Cardiac fibroblast (primary cell): ENCODE measurements around the gene MUC5B.

ENCODE experiments used
- DNase-seq, 2 donors: peaks; one replicate each; pipeline versions ENCODE4 v3.0.0 to v3.0.0-alpha.2; 2010; ENCODE audit warnings: low read depth in 2 of 2
- H3K4me3 ChIP-seq, 2 donors: replicated peaks in 1 of 2; 1 replicate in 1 of 2; 2 replicates in 1 of 2; pipeline ENCODE4 v1.5.1; 2011; ENCODE audit warnings: low read depth in 2 of 2, low read length in 2 of 2, mild to moderate bottlenecking in 2 of 2, moderate library complexity in 1 of 2
- CTCF ChIP-seq: IDR thresholded peaks from one replicate; pipeline ENCODE4 v1.5.1; 2011; ENCODE audit warnings: low read depth, mild to moderate bottlenecking, low read length, inconsistent platforms

MUC5B gene

GRCh38 chr11:1219834-1220815, 2.7 kb upstream of the MUC5B start:
- no peak overlapping the region for H3K4me3 ChIP-seq
- no peak for TF ChIP-seq CTCF
- peak in 1 of 2 donors; percentile 53 for DNase-seq

- DNase-seq: no peak
- no peak overlapping the region for H3K4me3 ChIP-seq
- TF ChIP-seq CTCF: no peak
Measured at GRCh38 chr11:1220941-1221721, 1.7 kb upstream of the MUC5B start.

- no peak overlapping the region for H3K4me3 ChIP-seq
- no peak for TF ChIP-seq CTCF
- DNase-seq: no peak
Measured at GRCh38 chr11:1221848-1222311, 986 bp upstream of the MUC5B start.

- no peak for DNase-seq
- no peak for TF ChIP-seq CTCF
Measured at GRCh38 chr11:1223346-1224110, 662 bp downstream of the MUC5B start.

GRCh38 chr11:1224111-1224490, 1.2 kb downstream of the MUC5B start:
- DNase-seq: no peak
- H3K4me3 ChIP-seq: no peak overlapping the region
- TF ChIP-seq CTCF: no peak

More at GRCh38 chr11:1223346-1224110, 662 bp downstream of the MUC5B start:
- H3K4me3 ChIP-seq: no peak overlapping the region
